Gastroesophageal sphincter (tissue), 4 donors: ENCODE measurements around the gene PDZRN4. TPM values are rescaled to one million over a fixed set of nuclear protein-coding genes. Genes with fewer than 3 reads are reported as not detected.
A peak's percentile ranks its signal among the peaks of the same experiment; 100 is the strongest.
"Not testable (repeated sequence)": the region's sequence is repeated elsewhere in the genome, so short reads cannot be mapped to it uniquely, and the experiment has no call there.

Experiments
- ATAC-seq: fragments of 150-250 bp; one replicate; pipeline ENCODE4 v1.9.1; 2016; ENCODE audit warnings: mild to moderate bottlenecking, moderate library complexity
- H3K27ac ChIP-seq, 4 donors: fragments of 200-600 bp; sonication (generic) in 3 of 4; 1 replicate in 3 of 4; 2 replicates in 1 of 4; pipeline ENCODE4 v1.5.1; 2016 to 2019
- H3K27me3 ChIP-seq: fragments of 200-600 bp; sonication (generic); one replicate; pipeline ENCODE4 v1.5.1; 2019
- H3K36me3 ChIP-seq, 2 donors: fragments of 200-600 bp; sonication (generic); one replicate each; pipeline ENCODE4 v1.5.1; 2019; ENCODE audit warnings: control low read depth in 1 of 2
- H3K4me1 ChIP-seq, 3 donors: fragments of 200-600 bp; sonication (generic); 1 replicate in 2 of 3; 2 replicates in 1 of 3; pipeline ENCODE4 v1.5.1; 2016 to 2019; ENCODE audit warnings: control low read depth in 2 of 3
- H3K4me3 ChIP-seq, 2 donors: fragments of 200-600 bp; sonication (generic); one replicate each; pipeline ENCODE4 v1.5.1; 2019; ENCODE audit warnings: mild to moderate bottlenecking in 1 of 2, moderate library complexity in 1 of 2
- H3K9me3 ChIP-seq, 3 donors: fragments of 200-600 bp; sonication (generic); one replicate each; pipeline ENCODE4 v1.5.1; 2017 to 2019; ENCODE audit warnings: control low read depth in 2 of 3
- EP300 ChIP-seq: sonication (generic); formaldehyde crosslinking; IDR thresholded peaks from one replicate; pipeline ENCODE4 v1.6.1; 2017; ENCODE audit warnings: antibody characterized with exemption, mild to moderate bottlenecking
- POLR2A ChIP-seq, 2 donors: fragments of 450-650 bp; IDR thresholded peaks; one replicate each; pipeline ENCODE4 v1.6.1; 2017; ENCODE audit warnings: antibody characterized with exemption in 2 of 2, mild to moderate bottlenecking in 2 of 2, moderate library complexity in 1 of 2
- POLR2AphosphoS5 ChIP-seq: sonication (generic); formaldehyde crosslinking; IDR thresholded peaks from one replicate; pipeline ENCODE4 v1.6.1; 2017; ENCODE audit warnings: antibody characterized with exemption
- WGBS, 2 donors: methylation state at CpG; one replicate each; pipeline ENCODE4 v1.1.5; 2018; ENCODE audit warnings: low coverage in 1 of 2; 5-methylcytosine and 5-hydroxymethylcytosine counted together
- total RNA-seq, 4 donors: library from RNA; depleted of rRNA; stranded (reverse); fragments of >200 nt; gene quantifications; one replicate each; pipeline ENCODE4 v1.1.0, GENCODE V29; 2016
- TF ChIP-seq, protein P1 (sequence below), 4 experiments: fragments of 200-600 bp in 2 of 4; fragments of 450-650 bp in 2 of 4; sonication (generic) in 1 of 4; IDR thresholded peaks; one replicate each; pipeline ENCODE4 v1.5.1; 2017 to 2019; ENCODE audit warnings: antibody characterized with exemption in 4 of 4, mild to moderate bottlenecking in 2 of 4, moderate library complexity in 2 of 4

PDZRN4 gene
- total RNA-seq, 4 donors from 2014 or later: 32.0 to 87.8 (median 50.8) TPM

DNA sequence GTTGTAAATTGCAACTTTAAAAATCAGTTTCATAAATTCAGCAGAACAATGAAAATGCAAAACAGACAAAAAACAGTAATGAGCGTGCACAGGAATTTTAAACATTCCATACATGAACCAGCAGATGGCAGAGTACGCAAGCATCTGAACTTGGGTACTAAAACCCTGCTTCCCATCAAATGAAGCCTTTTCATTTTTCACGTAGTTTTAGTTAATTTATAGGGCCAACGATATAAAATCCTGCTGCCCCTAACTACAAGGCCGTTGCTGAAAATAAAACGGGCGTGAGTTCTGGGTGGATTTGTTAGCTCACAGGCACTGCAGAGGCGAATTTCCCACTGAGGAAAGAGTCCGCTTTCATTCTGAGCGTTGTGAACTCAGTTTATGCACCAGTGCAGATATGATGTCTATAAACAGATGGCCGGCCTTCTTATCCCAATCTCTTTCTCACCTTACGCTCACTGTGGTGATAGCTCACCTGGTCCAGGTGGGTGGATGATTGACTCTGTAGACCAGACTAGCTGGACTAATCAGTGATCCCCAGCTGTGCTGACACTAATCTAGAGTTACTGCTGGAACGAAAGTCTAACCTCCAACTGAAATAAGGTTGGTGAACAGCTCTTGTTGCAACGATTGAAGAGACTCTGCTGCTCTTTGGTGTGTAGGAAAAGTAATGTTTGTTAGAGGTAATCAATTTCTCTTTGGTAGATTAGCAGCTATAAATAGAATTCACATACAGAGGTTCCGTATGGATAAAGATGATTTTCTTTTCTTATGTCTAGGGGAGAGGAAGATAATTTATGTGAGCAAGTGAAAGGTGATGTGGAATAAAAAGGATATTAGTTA lies 89.2 kb downstream of the PDZRN4 start:
- Histone ChIP-seq H3K36me3 (peaks cover 0 to 11% of the 10 kb centered on the region in 2 donors), H3K27ac (no peak overlapping the region), H3K4me1 (peaks cover 0 to 28% (median 0%) of the 10 kb centered on the region in 3 donors), H3K4me3 (no peak overlapping the region), H3K27me3 (no peaks in the 10 kb centered on the region), H3K9me3 (no peaks in the 10 kb centered on the region)
- no peak for ATAC-seq
- 46 to 55% methylated on average over 5 to 14 of the region's 15 CpGs for WGBS, 2 donors
- TF ChIP-seq POLR2AphosphoS5 (no peak), POLR2A (IDR thresholded peaks at IDR 0.05) (no peak)
- TF ChIP-seq, protein P1, sequence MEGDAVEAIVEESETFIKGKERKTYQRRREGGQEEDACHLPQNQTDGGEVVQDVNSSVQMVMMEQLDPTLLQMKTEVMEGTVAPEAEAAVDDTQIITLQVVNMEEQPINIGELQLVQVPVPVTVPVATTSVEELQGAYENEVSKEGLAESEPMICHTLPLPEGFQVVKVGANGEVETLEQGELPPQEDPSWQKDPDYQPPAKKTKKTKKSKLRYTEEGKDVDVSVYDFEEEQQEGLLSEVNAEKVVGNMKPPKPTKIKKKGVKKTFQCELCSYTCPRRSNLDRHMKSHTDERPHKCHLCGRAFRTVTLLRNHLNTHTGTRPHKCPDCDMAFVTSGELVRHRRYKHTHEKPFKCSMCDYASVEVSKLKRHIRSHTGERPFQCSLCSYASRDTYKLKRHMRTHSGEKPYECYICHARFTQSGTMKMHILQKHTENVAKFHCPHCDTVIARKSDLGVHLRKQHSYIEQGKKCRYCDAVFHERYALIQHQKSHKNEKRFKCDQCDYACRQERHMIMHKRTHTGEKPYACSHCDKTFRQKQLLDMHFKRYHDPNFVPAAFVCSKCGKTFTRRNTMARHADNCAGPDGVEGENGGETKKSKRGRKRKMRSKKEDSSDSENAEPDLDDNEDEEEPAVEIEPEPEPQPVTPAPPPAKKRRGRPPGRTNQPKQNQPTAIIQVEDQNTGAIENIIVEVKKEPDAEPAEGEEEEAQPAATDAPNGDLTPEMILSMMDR (IDR thresholded peaks at IDR 0.05): peak; percentile 30 to 61 (median 42)

DNA sequence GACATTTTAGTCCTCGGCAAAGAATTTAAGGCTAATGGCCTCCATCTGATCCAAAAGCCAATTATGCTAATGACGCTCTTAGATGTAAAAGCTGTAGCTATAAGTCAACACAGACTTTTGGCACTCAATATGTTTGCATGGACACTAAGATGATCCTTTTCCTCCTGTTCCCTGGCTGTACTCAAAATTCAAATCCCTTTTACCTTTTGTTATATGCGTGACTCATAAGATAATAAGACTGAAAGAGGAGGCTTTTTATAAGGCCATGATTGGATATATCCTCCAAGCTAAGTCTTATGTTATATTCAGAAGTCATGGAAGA lies 89.8 kb downstream of the PDZRN4 start:
- no peak for ATAC-seq
- Histone ChIP-seq H3K36me3 (peaks cover 0 to 11% of the 10 kb centered on the region in 2 donors), H3K4me3 (no peak overlapping the region), H3K27ac (no peak overlapping the region), H3K9me3 (no peaks in the 10 kb centered on the region), H3K4me1 (peaks cover 0 to 28% (median 0%) of the 10 kb centered on the region in 3 donors), H3K27me3 (no peaks in the 10 kb centered on the region)
- TF ChIP-seq POLR2A (IDR thresholded peaks at IDR 0.05): no peak
- no peak for TF ChIP-seq EP300
- TF ChIP-seq, protein P1 (IDR thresholded peaks at IDR 0.05): no peak
- TF ChIP-seq POLR2AphosphoS5: no peak
- WGBS, 2 donors: 92 to 96% methylated on average over 3 of the region's 3 CpGs

DNA sequence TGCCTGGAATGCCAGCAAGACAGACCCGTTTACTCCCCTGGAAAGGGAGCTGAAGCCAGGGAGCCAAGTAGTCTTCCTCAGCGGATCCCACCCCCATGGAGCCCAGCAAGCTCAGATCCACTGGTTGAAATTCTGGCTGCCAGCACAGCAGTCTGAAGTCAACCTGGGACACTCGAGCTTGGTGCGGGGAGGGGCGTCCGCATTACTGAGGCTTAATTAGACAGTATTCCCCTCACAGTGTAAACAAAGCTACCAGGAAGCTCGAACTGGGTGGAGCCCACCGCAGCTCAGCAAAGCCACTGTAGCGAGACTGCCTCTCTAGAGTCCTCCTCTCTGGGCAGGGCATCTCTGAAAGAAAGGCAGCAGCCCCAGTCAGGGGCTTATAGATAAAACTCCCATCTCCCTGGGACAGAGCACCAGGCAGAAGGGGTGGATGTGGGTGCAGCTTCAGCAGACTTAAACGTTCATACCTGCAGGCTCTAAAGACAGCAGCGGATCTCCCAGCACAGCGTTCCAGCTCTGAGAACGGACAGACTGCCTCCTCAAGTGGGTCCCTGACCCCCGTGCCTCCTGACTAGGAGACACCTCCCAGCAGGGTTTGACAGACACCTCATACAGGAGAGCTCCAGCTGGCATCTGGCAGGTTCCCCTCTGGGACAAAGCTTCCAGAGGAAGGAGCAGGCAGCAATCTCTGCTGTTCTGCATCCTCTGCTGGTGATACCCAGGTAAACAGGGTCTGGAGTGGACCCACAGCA lies 92.4 kb downstream of the PDZRN4 start:
- H3K36me3 ChIP-seq: peaks cover 0 to 11% of the 10 kb centered on the region in 2 donors
- not testable (repeated sequence) for H3K27me3 ChIP-seq, H3K4me3 ChIP-seq, H3K4me1 ChIP-seq, H3K27ac ChIP-seq, ATAC-seq, H3K9me3 ChIP-seq
- WGBS, 2 donors: 80% methylated on average over 1 of the region's 14 CpGs; no CpG with 5 or more reads in 1 of the 2 donors

DNA sequence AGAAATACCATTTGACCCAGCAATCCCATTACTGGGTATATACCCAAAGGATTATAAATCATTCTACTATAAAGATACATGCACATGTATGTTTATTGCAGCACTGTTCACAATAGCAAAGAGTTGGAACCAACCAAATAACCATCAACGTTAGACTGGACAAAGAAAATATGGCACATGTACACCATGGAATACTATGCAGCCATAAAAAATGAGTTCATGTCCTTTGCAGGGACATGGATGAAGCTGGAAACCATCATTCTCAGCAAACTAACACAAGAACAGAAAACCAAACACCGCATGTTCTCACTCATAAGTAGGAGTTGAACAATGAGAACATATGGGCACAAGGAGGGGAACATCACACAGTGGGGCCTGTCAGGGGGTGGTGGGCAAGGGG lies 97.3 kb downstream of the PDZRN4 start:
- not testable (repeated sequence) for H3K27ac ChIP-seq, ATAC-seq, H3K9me3 ChIP-seq, H3K4me3 ChIP-seq, H3K27me3 ChIP-seq
- H3K4me1 ChIP-seq: peaks cover 0 to 30% (median 0%) of the 10 kb centered on the region in 3 donors
- 100% methylated on average over 2 of the region's 2 CpGs; no CpG with 5 or more reads in 1 of the 2 donors for WGBS, 2 donors
- peaks cover 0 to 11% of the 10 kb centered on the region in 2 donors for H3K36me3 ChIP-seq

DNA sequence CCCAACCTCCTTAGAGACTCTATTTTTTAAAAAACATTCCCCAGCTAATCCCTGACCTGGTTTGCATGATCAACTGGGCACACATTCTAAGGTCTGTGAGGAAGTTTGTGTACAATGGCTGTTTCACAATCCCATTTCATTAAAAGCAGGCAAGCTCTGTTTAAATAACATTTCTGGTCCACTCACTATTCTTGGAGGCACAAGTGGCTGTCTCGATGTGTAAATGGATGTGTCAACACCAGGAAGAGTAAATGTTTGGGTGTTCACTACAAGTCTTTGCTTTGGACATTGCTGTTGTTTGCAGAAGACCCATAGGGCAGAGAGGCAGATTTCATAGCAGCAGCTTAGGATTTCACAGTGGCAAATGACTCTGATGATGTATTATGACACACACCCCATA lies 98.3 kb downstream of the PDZRN4 start:
- Histone ChIP-seq H3K9me3 (no peaks in the 10 kb centered on the region), H3K4me3 (no peak overlapping the region), H3K36me3 (peaks cover 0 to 2% of the 10 kb centered on the region in 2 donors), H3K4me1 (peaks cover 0 to 30% (median 0%) of the 10 kb centered on the region in 3 donors), H3K27me3 (no peaks in the 10 kb centered on the region), H3K27ac (peak overlapping the region in 1 of 4 donors; percentile 18)
- peak; percentile 81 for ATAC-seq
- TF ChIP-seq POLR2AphosphoS5 (no peak), POLR2A (IDR thresholded peaks at IDR 0.05) (no peak), EP300 (no peak)
- TF ChIP-seq, protein P1 (IDR thresholded peaks at IDR 0.05): no peak
- 0% methylated on average over 1 of the region's 1 CpG for WGBS, 2 donors
